IMR-90 (cell line): Measurements from ENCODE around the gene PDHB. TPM values are rescaled to one million over a fixed set of nuclear protein-coding genes. Genes with fewer than 3 reads are reported as not detected.
A peak's percentile ranks its signal among the peaks of the same experiment; 100 is the strongest.

Experiments
- ATAC-seq: fragments of 200-7000 bp; cut with Tn5 transposase; 2 replicates; pipeline ENCODE4 v1.9.1; 2020; ENCODE audit warnings: low read depth, mild to moderate bottlenecking, moderate library complexity
- BruUV-seq: library from RNA; stranded (reverse); fragments of 400-500 nt; replicated peaks from 2 replicates; lab custom pipeline; 2021; lab: Mats Ljungman, UMichigan
- CTCF ChIA-PET: fragments of 300-600 bp; formaldehyde crosslinking; extraction: SDS; loops from one replicate; lab custom pipeline; 2021; ENCODE audit warnings: antibody characterized with exemption; lab: Yijun Ruan, JAX
- POLR2A ChIA-PET: fragments of 300-600 bp; sonication (Branson Sonifier 250); formaldehyde crosslinking; loops from one replicate; lab custom pipeline; 2022; ENCODE audit warnings: antibody characterized with exemption; ENCODE audit not compliant: unreplicated experiment; lab: Charles Lee
- DNase-seq: peaks from one replicate; pipeline ENCODE4 v3.0.0; 2013
- H2AFZ ChIP-seq: replicated peaks from 2 replicates; pipeline ENCODE3; 2013; ENCODE audit warnings: low read length, mild to moderate bottlenecking; ENCODE audit not compliant: poor library complexity
- H2AK5ac ChIP-seq: 2 replicates; pipeline ENCODE4 v1.6.1; 2013; ENCODE audit warnings: low read depth, low read length, inconsistent platforms
- H2AK9ac ChIP-seq: replicated peaks from 2 replicates; pipeline ENCODE3; 2013; ENCODE audit warnings: mild to moderate bottlenecking, low read depth, low read length, moderate library complexity; ENCODE audit not compliant: poor library complexity
- H2BK120ac ChIP-seq: 2 replicates; pipeline ENCODE4 v1.6.1; 2013; ENCODE audit warnings: low read depth, low read length, inconsistent platforms
- H2BK15ac ChIP-seq: 3 replicates; pipeline ENCODE4 v1.6.1; 2013; ENCODE audit warnings: low read depth, low read length, inconsistent platforms
- H2BK20ac ChIP-seq: 2 replicates; pipeline ENCODE4 v1.6.1; 2013; ENCODE audit warnings: low read depth, mild to moderate bottlenecking, inconsistent platforms, low read length, moderate library complexity
- H2BK5ac ChIP-seq: 2 replicates; pipeline ENCODE4 v1.6.1; 2013; ENCODE audit warnings: mild to moderate bottlenecking, low read depth, low read length, inconsistent platforms; ENCODE audit not compliant: poor library complexity, severe bottlenecking
- H3K14ac ChIP-seq: replicated peaks from 2 replicates; pipeline ENCODE4 v1.6.1; 2013; ENCODE audit warnings: low read depth, low read length, inconsistent platforms
- H3K18ac ChIP-seq: 2 replicates; pipeline ENCODE4 v1.6.1; 2013; ENCODE audit warnings: low read depth, low read length, control low read depth
- H3K23ac ChIP-seq: 2 replicates; pipeline ENCODE4 v1.6.1; 2013; ENCODE audit warnings: low read depth, low read length, inconsistent platforms
- H3K27ac ChIP-seq: 2 replicates; pipeline ENCODE4 v1.5.1; 2013; ENCODE audit warnings: mild to moderate bottlenecking, control low read depth, low read length; ENCODE audit not compliant: insufficient read depth
- H3K27me3 ChIP-seq: 2 replicates; pipeline ENCODE4 v1.6.1; 2013; ENCODE audit warnings: low read length; ENCODE audit not compliant: control insufficient read depth, insufficient read depth
- H3K36me3 ChIP-seq: 2 replicates; pipeline ENCODE4 v1.6.1; 2013; ENCODE audit warnings: low read length, mixed read lengths; ENCODE audit not compliant: control insufficient read depth, insufficient read depth
- H3K4ac ChIP-seq: 2 replicates; pipeline ENCODE4 v1.6.1; 2013; ENCODE audit warnings: low read depth, low read length, inconsistent platforms
- H3K4me1 ChIP-seq: 2 replicates; pipeline ENCODE4 v1.6.1; 2013; ENCODE audit warnings: low read length, mixed read lengths; ENCODE audit not compliant: control insufficient read depth, insufficient read depth
- H3K4me2 ChIP-seq: 2 replicates; pipeline ENCODE4 v1.6.1; 2013; ENCODE audit warnings: low read depth, mild to moderate bottlenecking, control low read depth, low read length, moderate library complexity
- H3K4me3 ChIP-seq: 2 replicates; pipeline ENCODE4 v1.5.1; 2013; ENCODE audit warnings: low read depth, mild to moderate bottlenecking, control low read depth, low read length, moderate library complexity; ENCODE audit not compliant: insufficient read depth
- H3K56ac ChIP-seq: 2 replicates; pipeline ENCODE4 v1.6.1; 2013; ENCODE audit warnings: low read length, inconsistent platforms; ENCODE audit not compliant: insufficient read depth; ENCODE audit errors: extremely low read depth
- H3K79me1 ChIP-seq, 2 experiments: 2 replicates each; pipeline ENCODE4 v1.6.1; 2013; ENCODE audit warnings: low read length in 2 of 2, inconsistent platforms in 1 of 2, low read depth in 1 of 2
- H3K9ac ChIP-seq: 2 replicates; pipeline ENCODE4 v1.6.1; 2013; ENCODE audit warnings: low read depth, low read length, control low read depth
- H3K9me1 ChIP-seq: 2 replicates; pipeline ENCODE4 v1.6.1; 2013; ENCODE audit warnings: low read length, inconsistent platforms; ENCODE audit not compliant: insufficient read depth
- H3K9me3 ChIP-seq: 2 replicates; pipeline ENCODE4 v1.6.1; 2013; ENCODE audit warnings: low read length; ENCODE audit not compliant: control insufficient read depth, insufficient read depth
- H4K20me1 ChIP-seq: 2 replicates; pipeline ENCODE4 v1.6.1; 2013; ENCODE audit warnings: low read length, inconsistent platforms; ENCODE audit not compliant: insufficient read depth
- H4K5ac ChIP-seq: 2 replicates; pipeline ENCODE4 v1.6.1; 2013; ENCODE audit warnings: mild to moderate bottlenecking, low read depth, low read length, control low read depth
- H4K8ac ChIP-seq, 2 experiments: 2 replicates each; pipeline ENCODE4 v1.6.1; 2013; ENCODE audit warnings: low read depth in 2 of 2, low read length in 2 of 2, control low read depth in 1 of 2, inconsistent platforms in 1 of 2
- H4K91ac ChIP-seq: 2 replicates; pipeline ENCODE4 v1.6.1; 2013; ENCODE audit warnings: low read depth, low read length, inconsistent platforms; ENCODE audit not compliant: insufficient read depth
- FOS ChIP-seq: fragments of 150-350 bp; IDR thresholded peaks from 2 replicates; pipeline ENCODE4 v1.6.1; 2016; ENCODE audit warnings: low read depth, low read length
- MAFK ChIP-seq: IDR thresholded peaks from 2 replicates; pipeline ENCODE4 v1.6.1; 2012; ENCODE audit warnings: low read depth, low read length, improper control_type of control experiment
- MXI1 ChIP-seq: IDR thresholded peaks from 2 replicates; pipeline ENCODE4 v1.6.1; 2012; ENCODE audit warnings: low read depth, mild to moderate bottlenecking, low read length, moderate library complexity, borderline replicate concordance
- WGBS, 2 experiments: methylation state at CpG; one replicate each; pipeline versions ENCODE4 v1.1.5 to v1.1.7; 2013; ENCODE audit warnings: missing lambda C conversion rate in 2 of 2; ENCODE audit not compliant: insufficient read length in 1 of 2; ENCODE audit errors: extremely low coverage in 2 of 2; 5-methylcytosine and 5-hydroxymethylcytosine counted together
- dilution Hi-C: fragments of 300-500 bp; cut with HindIII; formaldehyde crosslinking; loops from one replicate; pipeline ENCODE4 v1.14.3; 2018; ENCODE audit warnings: low sequenced_read_pairs; ENCODE audit not compliant: unreplicated experiment
- in situ Hi-C: fragments of 300-500 bp; cut with MboI; formaldehyde crosslinking; loops from 3 replicates; pipeline ENCODE4 v1.14.3; 2019; ENCODE audit warnings: low sequenced_read_pairs, inconsistent platforms, mixed read lengths
- intact Hi-C: fragments of 100-400 bp; cut with micrococcal nuclease; formaldehyde crosslinking; loops from 2 replicates; pipeline ENCODE4 v1.10.0; 2022
- polyA plus RNA-seq, 3 experiments: library from polyadenylated mRNA; depleted of rRNA; stranded (reverse); fragments of >200 nt; gene quantifications; 2 replicates each; pipeline ENCODE4 v1.2.3, GENCODE V29; 2012; ENCODE audit warnings: low replicate concordance in 1 of 3
- total RNA-seq: library from RNA; depleted of rRNA; stranded (reverse); fragments of >200 nt; gene quantifications from 2 replicates; pipeline ENCODE4 v1.2.3, GENCODE V29; 2012
- TF ChIP-seq, protein P1 (sequence below): fragments of 150-350 bp; IDR thresholded peaks from 2 replicates; pipeline ENCODE4 v1.6.1; 2016; ENCODE audit warnings: low read depth, mild to moderate bottlenecking, low read length, moderate library complexity, borderline replicate concordance

PDHB gene
- total and polyA plus RNA-seq, 2 of the 4 experiments (the other 2 are of a cell fraction), result 69.2 to 73.5 TPM

- Histone ChIP-seq H3K23ac (no peak overlapping the region), H3K9me1 (peaks cover 3% of the 10 kb centered on the region), H4K20me1 (peaks cover 4% of the 10 kb centered on the region; the same call in 1 of the 2 replicates), H3K4ac (no peak overlapping the region), H2BK20ac (no peak overlapping the region), H3K18ac (no peak overlapping the region), H2AFZ (no peak overlapping the region), H2AK9ac (no peak overlapping the region), H3K4me2 (no peak overlapping the region), H3K56ac (no peak overlapping the region), H4K5ac (no peak overlapping the region), H3K4me1 (peaks cover 5% of the 10 kb centered on the region), H4K91ac (no peak overlapping the region), H2BK15ac (no peak overlapping the region), H3K4me3 (no peak overlapping the region), H2BK120ac (no peak overlapping the region), H4K8ac (no peak overlapping the region), H3K79me1 (peaks cover 17 to 26% of the 10 kb centered on the region in 2 experiments; a peak in 3 of 4 replicates), H3K9ac (no peak overlapping the region), H2AK5ac (no peak overlapping the region), H3K27ac (no peak overlapping the region), H3K27me3 (no peaks in the 10 kb centered on the region), H2BK5ac (no peak overlapping the region), H3K9me3 (no peaks in the 10 kb centered on the region), H3K36me3 (peaks cover 42% of the 10 kb centered on the region), H3K14ac (no peak overlapping the region)
- 50% methylated on average over 1 of the region's 1 CpG; no CpG with 5 or more reads in 1 of the 2 experiments for WGBS, 2 experiments
- ChIA-PET POLR2A (interaction anchor here (0.6 kb wide), 1 partner anchor 96 kb away, joined by 6 read pairs; no protein-coding TSS in a partner anchor), CTCF (interaction anchor here (0.5 to 1.4 kb wide), 3 partner anchors 34 to 1566 kb away, joined by 4 read pairs; partner anchors contain the start of gene ACOX2)
- no peak for ATAC-seq
- in situ Hi-C loops, result no loop called here
- peak; percentile 74 for DNase-seq
- TF ChIP-seq FOS, result no peak
- TF ChIP-seq, protein P1, sequence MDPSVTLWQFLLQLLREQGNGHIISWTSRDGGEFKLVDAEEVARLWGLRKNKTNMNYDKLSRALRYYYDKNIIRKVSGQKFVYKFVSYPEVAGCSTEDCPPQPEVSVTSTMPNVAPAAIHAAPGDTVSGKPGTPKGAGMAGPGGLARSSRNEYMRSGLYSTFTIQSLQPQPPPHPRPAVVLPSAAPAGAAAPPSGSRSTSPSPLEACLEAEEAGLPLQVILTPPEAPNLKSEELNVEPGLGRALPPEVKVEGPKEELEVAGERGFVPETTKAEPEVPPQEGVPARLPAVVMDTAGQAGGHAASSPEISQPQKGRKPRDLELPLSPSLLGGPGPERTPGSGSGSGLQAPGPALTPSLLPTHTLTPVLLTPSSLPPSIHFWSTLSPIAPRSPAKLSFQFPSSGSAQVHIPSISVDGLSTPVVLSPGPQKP, result no peak
- TF ChIP-seq MAFK, result no peak
- TF ChIP-seq MXI1, result no peak
- intact Hi-C loops, result no loop called here
- no TSS peak for BruUV-seq
- dilution Hi-C loops, result no loop called here
These were observed 4.0 kb downstream of the PDHB start for GRCh38 chr3:58429657-58430056.
